Measurements from ENCODE around the gene FHL5.
"Not testable (repeated sequence)": the region's sequence is repeated elsewhere in the genome, so short reads cannot be mapped to it uniquely, and the experiment has no call there.

The FHL5 gene

GRCh38 chr6:96621983-96622382 lies 59.1 kb downstream of the FHL5 start:
- POLR2A ChIA-PET (ENCODE audit: low non-redundant PET) = interaction anchor here (0.6 kb wide), 1 partner anchor 49 kb away, joined by 3 read pairs; no protein-coding TSS in a partner anchor
- CTCF ChIA-PET = no interaction called here
- TF ChIP-seq CTCF (conservative IDR thresholded peaks at IDR 0.05; ENCODE audit: low read depth) = no peak
- no peak for DNase-seq (ENCODE audit: low spot score)
- no peak overlapping the region for H3K27ac ChIP-seq

- no peak for DNase-seq (ENCODE audit: low spot score)
- no peak overlapping the region for H3K27ac ChIP-seq
- no peak for TF ChIP-seq CTCF (conservative IDR thresholded peaks at IDR 0.05; ENCODE audit: low read depth)
- POLR2A ChIA-PET (ENCODE audit: low non-redundant PET) = no interaction called here
- CTCF ChIA-PET = no interaction called here
Measured at GRCh38 chr6:96624957-96625356, 62.0 kb downstream of the FHL5 start.

GRCh38 chr6:96626759-96627364 lies 63.9 kb downstream of the FHL5 start:
- CTCF ChIA-PET = interaction anchor here (0.5 to 1.0 kb wide), 11 partner anchors 63 to 1346 kb away, joined by 3 to 4 read pairs (median 3); no protein-coding TSS in a partner anchor
- DNase-seq (ENCODE audit: low spot score) = peak; percentile 18
- POLR2A ChIA-PET (ENCODE audit: low non-redundant PET) = no interaction called here
- no peak overlapping the region for H3K27ac ChIP-seq
- peak; percentile 43 for TF ChIP-seq CTCF (conservative IDR thresholded peaks at IDR 0.05; ENCODE audit: low read depth)

- DNase-seq (ENCODE audit: low spot score) = no peak
- POLR2A ChIA-PET (ENCODE audit: low non-redundant PET) = no interaction called here
- H3K27ac ChIP-seq = no peak overlapping the region
- CTCF ChIA-PET = no interaction called here
- no peak for TF ChIP-seq CTCF (conservative IDR thresholded peaks at IDR 0.05; ENCODE audit: low read depth)
Measured at GRCh38 chr6:96631248-96631647, 68.3 kb downstream of the FHL5 start.

- POLR2A ChIA-PET (ENCODE audit: low non-redundant PET); CTCF ChIA-PET; H3K27ac ChIP-seq; DNase-seq (ENCODE audit: low spot score): not testable (repeated sequence)
Measured at GRCh38 chr6:96637979-96638378, 75.1 kb downstream of the FHL5 start.

GRCh38 chr6:96645106-96645505 lies 82.2 kb downstream of the FHL5 start:
- no peak for DNase-seq (ENCODE audit: low spot score)
- no peak overlapping the region for H3K27ac ChIP-seq
- no peak for TF ChIP-seq CTCF (conservative IDR thresholded peaks at IDR 0.05; ENCODE audit: low read depth)
- ChIA-PET CTCF (interaction anchor here (0.6 kb wide), 1 partner anchor 237 kb away, joined by 4 read pairs; no protein-coding TSS in a partner anchor), POLR2A (ENCODE audit: low non-redundant PET) (no interaction called here)

GRCh38 chr6:96649926-96650325 lies 87.0 kb downstream of the FHL5 start:
- no peak for TF ChIP-seq CTCF (conservative IDR thresholded peaks at IDR 0.05; ENCODE audit: low read depth)

More at GRCh38 chr6:96649926-96650325, 87.0 kb downstream of the FHL5 start:
- H3K27ac ChIP-seq = no peak overlapping the region
- ChIA-PET POLR2A (ENCODE audit: low non-redundant PET) (no interaction called here), CTCF (interaction anchor here (0.6 kb wide), 1 partner anchor 144 kb away, joined by 3 read pairs; no protein-coding TSS in a partner anchor)
- no peak for DNase-seq (ENCODE audit: low spot score)

Data from RWPE1 (cell line).